GM19438 (cell line): ENCODE data around the gene KRT33B.
"Not testable (repeated sequence)": the region's sequence is repeated elsewhere in the genome, so short reads cannot be mapped to it uniquely, and the experiment has no call there.

ENCODE experiments used
- ATAC-seq: cut with Tn5 transposase; IDR thresholded peaks from one replicate; pipeline ENCODE4 v1.9.1; 2021; ENCODE audit warnings: low read depth; ENCODE audit not compliant: unreplicated experiment

KRT33B gene

DNA sequence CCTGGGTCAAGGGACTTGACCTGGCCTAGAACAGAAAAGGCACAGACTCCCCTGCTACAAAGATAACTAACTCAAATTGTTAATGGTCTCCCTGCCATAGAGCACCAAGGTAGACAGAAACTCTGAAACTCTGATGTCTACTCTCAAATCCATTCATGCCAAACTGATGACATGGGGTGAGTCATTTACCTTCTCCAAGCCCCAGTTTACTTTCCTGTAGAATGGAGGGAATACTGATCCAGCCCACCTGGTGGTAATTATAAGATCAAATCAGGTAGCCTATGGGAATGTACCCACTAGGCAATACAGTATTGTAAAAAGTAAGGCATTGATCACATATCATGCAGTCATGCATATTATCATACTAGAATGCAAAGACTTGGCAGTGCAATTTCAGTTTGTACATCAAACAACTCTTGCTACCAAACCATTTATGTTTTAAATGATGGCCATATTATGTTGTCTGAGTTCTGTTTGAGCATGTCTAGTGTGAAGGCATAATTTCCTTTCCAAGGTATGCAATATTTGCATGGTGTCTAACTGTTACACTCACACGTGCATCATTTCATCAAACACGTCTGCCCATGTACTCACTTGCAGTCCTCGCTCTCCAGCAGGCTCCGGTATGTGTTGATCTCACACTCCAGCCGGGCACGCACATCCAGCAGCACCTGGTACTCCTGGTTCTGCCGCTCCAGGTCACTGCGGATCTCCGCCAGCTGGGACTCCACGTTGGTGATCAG lies 24.8 kb upstream of the KRT33B start:
- ATAC-seq, result no peak

DNA sequence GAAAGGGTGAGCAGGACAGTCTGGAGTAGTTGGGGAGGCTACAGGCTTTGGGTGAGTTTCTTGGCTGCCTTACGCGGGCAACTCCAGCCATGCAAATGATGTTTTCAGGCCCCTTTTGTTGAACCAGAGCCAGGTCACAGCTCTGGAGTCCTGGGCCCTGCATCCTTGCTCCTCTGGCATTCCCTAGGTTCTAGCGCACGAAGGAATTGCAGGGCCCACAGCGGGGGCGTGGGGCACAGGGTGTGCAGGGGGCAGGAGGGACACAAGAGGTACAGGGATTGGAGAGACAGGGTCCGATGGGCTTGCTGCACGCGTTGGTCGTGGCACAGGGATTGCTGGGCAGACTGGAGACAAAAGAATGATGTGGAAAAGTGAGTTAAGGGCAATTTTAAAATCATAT lies 24.2 kb upstream of the KRT33B start:
- no peak for ATAC-seq

DNA sequence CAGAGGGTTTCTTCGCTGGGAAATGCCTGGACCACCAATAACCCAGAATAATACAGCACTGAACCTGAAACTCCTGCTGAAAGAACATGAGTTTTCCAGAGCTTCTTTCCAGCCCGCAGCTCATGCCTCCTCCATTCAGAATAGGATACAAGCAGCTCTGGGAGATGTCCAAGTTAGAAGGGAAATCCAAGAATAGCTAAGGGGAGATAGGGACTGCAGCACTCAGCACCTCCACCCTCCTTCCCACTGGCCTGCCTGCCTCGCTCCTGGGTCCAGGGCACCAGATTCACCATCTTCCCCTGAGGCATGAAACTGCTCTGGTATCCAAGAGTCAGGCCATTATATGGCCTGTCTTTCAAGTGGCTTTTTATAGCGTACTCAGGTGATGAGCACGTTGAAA lies 23.7 kb upstream of the KRT33B start:
- no peak for ATAC-seq

DNA sequence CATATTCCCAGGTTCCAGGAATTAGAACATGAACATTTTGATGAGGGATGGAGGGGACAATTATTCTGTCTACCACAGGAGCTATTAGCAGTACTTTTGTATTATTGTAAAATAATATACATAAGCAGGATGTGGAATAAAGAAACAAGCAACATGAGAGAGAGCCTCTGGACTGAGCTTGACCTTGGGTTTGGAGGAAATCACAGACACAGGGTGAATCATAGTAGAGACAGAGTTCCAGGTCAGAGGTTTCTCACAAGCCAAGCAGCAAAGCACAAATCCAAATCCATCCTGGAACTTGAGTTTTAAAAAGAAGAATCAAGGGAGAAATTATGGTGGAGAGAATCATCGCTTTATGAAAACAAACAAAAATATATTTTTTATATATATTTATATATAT lies 22.7 kb upstream of the KRT33B start:
- ATAC-seq, result no peak

DNA sequence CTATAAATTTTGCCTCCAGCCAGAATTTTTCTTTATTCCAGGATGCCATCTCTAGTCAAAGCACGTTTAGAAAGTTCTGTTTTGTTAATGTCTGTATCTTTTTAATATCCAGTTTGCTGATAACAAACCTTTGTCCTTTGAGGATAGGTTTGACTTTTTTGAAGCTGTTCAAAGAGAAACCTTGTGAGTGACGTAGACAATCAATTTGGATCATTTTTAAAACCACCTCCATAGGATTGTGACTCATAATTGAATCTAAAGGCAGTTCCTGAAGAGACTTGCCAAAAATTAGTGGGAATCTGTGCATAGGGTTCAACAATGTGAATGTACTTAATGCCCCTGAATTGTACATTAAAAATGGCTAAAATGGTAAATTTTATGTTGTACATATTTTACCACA lies 21.9 kb upstream of the KRT33B start:
- no peak for ATAC-seq

DNA sequence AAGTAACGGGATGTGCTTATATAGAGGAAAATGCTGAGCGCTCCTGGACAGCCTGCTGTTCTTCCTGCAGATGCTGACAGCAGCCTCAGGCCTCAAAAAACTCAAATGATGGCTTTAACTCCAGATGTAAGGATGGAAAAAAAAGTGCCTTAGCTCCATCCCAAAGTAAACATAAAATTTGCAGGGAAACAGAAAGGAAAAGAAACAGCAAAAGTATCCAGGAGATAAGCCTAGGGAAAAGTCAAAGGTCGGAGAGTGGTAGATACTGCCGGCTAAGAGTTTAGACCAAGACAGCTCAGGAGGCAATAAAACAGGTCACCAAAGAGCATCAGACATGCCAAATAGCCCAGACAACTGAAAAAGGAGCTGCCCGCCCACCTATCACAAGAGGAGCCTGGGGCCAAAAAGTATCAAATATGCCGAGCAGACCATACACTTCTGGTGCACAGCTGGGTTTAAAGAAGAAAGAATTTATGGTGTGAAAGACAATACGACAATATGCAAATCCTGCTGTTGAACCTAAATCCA lies 20.9 kb upstream of the KRT33B start:
- ATAC-seq, result no peak

DNA sequence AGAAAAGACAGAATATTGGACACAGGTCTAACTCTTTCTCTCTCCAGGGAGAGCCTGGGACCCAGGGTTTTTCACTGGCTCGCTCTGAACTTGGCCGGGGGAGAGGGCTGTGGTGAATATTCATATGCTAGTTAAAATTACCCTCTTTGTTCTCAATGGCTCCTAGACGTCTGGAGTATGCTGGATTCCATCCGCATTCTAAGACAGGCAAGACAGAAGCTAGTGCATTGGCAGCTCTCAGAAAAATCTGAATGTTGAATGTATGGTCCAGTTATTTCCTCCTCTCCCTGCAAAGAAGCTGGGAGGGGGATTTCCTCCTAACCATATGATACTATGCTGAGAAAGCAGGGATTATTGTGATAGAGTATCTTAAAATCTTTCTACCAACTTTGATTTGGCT lies 18.1 kb upstream of the KRT33B start:
- ATAC-seq, result no peak

DNA sequence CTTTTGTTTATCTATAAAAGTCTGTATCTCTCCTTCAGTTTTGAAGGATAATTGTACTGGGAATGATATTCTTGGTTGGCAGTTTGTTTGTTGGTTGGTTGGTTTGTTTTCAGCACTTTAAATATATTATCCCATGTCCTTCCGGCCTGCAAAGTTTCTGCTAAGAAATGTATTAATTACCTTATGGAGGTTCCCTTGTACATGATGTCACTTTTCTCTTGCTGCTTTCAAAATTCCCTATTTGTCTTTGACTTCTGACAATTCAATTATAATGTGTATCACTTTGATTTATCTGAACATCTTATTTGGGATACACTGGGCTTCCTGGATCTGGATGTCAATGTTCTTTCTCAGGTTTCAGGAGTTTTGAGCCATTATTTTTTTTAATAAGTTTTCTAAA lies 16.6 kb upstream of the KRT33B start:
- ATAC-seq, result no peak

DNA sequence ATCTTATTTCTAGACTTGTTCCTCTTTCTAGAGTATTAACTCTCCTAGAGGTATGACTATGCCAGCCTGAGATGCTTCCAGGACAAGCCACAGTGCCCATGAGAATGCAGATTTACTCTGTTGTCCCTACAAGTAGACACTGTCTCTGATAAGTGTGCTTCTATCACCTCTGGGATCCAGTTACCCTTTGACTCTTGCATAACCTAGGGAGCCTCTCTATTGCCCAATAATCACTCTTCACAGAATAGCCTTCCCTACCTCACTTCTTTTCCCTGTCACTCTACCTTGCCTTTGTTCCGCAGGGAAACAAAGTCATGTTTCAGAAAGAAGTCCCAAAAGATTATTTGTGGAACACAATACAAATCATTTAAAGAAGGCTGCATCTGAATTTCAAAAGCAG lies 14.1 kb upstream of the KRT33B start:
- ATAC-seq, result no peak

DNA sequence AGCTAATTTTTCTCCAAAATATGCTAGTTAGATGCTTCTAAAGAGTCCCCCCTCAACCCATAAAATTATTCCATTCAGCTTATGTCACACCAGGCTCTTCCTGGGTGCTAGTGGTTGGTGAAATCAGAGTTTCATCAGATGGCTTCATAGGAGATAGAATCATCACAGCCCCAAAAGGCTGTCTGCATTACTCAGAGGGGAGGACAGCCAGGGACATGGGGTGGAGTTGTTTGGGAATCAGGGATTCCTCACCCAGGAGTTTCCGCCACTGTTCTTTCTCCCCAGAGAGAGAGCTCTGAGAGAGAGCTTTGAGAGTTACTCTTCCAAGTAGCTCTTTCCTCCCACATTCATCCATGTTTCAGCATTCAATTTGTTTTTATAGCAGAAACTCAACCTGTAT lies 12.8 kb upstream of the KRT33B start:
- ATAC-seq, result no peak

DNA sequence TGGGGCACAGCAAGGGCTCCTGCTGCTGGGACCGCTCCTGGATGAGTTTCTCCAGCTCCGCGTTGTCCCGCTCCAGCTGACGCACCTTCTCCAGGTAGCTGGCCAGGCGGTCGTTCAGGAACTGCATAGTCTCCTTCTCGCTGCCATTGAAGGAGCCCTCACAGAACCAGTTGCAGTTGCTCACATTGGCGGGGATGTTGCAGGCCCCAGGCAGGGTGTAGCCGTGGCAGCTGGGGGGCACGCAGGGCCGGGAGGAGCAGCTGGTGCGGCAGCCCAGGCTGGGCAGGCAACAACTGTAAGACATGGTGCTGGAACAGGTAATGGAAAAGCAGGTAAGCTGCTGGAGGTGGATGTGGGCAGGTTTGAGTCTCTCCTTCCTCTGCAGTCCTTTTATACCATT lies 12.3 kb upstream of the KRT33B start, which contains the start of gene KRT34:
KRT34 (minus strand) TSS at position 364 of the 400 bp plus-strand sequence; CDS start at position 304, 60 bp downstream.
- not testable (repeated sequence) for ATAC-seq

DNA sequence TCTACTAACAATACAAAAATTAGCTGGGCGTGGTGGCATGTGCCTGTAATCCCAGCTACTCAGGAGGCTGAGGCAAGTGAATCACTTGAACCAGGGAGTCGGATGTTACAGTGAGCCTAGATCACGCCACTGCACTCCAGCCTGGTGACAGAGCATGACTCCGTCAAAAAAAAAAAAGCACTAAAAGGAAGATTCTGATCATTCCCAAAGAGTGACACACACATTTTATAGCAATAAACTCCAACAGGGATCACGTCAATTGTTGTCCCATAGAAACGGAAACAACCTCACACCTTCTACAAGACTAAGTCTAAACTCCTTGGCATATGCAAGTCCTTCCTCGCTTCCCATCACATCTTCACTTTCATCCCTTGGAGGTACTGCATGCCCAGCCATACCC lies 10.5 kb upstream of the KRT33B start:
- ATAC-seq, result not testable (repeated sequence)

DNA sequence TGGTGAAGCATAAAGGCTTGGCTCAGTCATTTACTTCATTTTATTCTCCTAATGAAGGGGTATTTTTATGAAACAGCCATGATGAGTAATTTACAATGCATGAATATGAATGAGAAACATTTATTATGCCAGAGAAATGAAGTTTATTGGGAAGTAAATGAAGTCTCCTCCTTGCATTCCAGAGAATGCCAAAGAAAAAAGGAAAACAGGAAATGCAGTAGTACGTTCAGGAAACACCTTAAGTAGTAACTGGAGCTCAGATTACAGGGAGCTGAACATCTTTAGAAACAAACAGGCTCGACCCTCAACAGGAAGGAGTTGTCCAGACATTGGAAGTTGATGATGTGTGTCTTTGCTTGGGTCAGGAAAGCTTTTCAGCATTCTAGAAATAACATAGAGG lies 7.9 kb upstream of the KRT33B start:
- no peak for ATAC-seq

DNA sequence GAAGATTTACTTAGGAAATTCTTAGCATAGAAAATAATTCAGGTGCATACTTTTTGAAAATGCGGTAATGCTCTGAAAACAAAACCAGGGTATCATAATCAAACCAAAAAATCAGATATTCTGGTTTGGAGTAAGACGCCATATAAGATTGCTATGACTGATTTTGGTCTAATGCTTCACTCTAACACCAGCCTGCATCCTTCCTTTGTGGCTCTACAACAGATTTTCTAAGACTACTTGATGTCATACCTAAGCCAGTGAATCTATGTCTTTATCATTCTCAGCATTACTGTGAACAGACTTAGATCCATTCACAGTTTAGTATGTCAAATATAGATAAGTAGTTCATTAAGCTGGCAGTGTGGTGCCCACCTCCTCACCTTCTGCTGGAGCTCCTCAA lies 590 bp downstream of the KRT33B start:
- ATAC-seq, result no peak

DNA sequence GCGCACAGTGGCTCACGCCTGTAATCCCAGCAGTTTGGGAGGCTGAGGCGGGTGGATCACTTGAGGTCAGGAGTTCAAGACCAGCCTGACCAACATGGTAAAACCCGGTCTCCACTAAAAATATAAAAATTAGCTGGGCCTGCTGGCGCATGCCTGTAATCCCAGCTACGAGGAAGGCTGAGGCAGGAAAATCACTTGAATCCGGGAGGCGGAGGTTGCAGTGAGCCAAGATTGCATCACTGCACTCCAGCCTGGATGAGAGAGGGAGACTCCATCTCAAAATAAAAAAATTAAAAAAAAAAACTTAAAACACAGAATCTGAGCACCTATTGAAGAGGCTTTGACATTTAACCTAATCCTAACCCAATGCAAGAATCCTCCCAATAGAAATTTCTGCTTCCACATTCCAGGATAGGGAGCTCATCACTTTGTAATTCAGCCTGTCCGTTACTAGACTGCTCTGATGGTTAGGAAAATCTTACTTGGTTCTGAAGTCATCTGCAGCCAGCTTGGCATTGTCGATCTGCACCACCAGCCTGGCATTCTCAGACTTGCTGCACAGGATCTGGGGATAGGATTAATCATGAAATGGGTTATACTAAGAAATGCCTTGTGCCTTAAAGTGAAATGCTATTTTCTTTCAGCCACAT lies 2.1 kb downstream of the KRT33B start:
- no peak for ATAC-seq

DNA sequence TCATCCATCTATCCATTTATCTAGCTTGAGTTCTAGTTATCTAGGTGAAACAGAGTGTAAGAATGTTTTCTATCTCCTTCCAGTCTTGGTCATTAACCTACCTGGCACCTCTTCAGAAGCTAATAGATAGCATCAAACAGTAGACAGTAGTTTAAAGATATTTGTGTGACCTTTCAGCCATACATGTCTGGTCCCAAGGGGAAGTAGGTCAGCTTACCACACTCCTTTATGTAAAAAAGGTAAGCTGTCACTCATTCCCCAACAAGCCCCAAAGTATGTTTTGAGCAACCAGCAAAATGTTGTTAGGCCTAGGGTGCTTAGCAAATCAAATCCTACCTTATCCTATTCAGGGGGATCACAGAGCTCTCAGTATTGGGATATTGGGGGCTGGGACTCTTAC lies 3.5 kb downstream of the KRT33B start:
- no peak for ATAC-seq

DNA sequence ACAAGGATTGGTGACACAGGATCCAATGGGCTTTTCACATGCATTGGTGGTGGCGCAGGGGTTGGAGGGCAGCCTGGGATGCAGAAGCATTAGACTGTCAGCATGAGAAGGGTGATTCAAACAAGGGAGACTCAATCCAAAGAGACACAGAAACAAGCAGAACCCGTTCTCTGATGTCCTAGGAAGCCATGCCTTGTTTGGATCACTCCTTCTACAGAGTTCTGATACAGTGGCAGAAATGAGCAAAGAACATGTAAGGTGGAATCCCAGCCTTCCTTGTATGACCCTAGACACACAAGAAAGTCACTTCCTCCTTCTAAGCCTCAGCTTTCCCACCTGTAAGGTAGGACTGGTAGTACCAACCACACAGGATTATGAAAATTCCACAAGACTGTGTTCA lies 5.7 kb downstream of the KRT33B start:
- no peak for ATAC-seq

DNA sequence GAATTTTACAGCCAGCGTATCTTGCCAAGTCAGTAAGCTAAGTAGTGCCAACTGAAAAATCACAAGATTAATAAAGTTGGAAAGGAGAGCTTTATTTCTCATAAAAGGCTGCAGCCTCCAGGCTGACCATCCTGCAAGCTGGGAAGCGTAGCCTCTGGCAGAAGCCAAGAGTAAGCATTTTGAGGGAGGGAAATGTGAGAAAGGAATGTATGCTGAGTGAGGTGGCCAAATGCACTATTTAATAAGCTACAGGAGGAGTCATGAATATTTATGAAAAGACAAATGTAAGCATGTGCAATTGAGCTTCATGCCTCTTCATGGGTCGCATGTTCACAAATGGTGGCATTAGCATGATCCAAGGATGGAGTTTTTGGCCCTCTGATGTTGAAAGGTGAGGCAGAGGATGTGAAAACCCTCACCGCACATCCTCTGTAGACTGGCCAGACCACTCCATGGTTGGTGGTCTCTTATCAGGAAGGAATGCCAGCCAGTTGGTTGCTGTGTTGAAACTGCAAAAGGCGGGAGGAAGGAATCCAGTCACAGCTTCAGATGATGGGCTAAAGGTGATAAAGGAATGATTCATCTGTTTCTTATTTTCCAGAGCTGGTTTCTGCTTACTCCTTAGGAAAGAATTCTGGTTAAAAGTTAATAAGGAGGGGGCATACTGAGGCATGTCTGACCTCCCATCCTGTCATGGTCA lies 9.2 kb downstream of the KRT33B start:
- no peak for ATAC-seq

DNA sequence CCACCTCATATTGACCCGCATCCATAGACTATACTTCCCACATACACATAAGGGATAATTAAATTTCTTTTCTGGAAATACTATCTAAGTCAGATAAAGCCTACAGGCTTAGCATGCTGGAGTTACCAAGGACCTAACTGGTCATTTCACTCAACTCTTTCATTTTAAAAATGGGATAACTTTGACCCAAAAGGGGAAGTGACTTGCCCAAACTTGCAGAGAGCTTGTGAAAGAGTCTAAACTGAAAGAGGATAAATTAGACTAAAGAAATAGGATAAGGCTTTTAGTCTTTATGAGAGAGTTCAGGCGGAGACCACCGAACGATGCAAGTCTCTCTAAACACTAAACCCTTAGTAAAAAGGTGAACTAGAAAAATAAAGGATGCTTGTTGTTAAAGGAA lies 15.1 kb downstream of the KRT33B start:
- ATAC-seq, result no peak

DNA sequence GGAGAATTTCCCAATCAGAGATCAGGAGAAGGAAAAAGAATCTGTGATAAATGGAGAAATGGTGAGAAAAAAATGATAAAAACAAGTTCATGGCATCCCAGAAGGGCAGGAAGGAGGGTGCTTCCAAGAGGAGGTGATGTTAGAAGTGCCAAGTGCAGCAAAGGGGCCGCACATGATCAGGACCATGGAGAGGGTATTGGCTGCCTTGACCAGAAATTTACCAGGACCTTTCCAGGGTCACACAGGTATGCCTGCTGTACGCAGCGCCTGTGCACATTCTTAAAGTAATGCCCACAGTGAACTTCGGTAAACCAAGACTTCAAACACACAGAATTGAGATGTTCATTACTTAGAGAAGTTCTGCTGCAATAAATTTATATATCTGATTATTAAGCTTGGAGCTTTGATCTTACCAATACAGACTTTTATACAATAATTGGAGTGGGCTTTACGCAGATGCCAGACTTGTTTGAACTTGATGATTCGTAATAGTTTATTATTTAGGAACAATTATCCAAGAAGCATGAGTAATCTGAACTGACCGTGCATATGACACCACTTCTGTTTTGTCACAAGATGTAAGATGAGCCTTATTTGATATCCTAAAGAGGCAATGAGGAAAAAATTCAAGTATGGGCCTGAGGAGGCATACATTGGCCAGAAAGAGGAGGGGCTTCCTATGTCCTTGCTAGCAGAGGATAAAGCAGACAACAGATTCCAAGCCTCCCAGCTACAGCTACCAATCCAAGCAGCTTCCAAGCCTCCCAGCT lies 16.8 kb downstream of the KRT33B start:
- no peak for ATAC-seq

DNA sequence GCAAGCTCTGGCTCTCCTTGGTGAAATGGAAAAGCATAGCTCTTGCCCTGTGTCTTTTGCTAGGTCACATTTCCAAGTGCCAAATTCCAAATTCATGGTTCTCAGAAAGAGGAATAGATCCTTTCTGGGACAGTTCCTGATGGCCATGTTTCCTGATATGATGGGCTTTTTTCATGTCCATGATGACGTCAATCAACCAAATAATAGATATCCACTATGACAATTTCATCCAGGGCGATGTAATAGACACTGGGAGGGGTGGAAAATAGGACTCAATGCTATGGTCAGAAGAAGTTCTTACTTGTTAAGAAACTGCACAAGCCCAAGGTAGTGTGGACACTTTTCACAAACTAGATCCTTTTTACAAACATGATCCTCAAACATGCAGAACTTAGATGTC lies 18.4 kb downstream of the KRT33B start:
- ATAC-seq, result no peak
